ENCODE measurements around the gene PLXDC2. TPM values are rescaled to one million over a fixed set of nuclear protein-coding genes. Genes with fewer than 3 reads are reported as not detected.
"Not testable (repeated sequence)": the region's sequence is repeated elsewhere in the genome, so short reads cannot be mapped to it uniquely, and the experiment has no call there.

Gene PLXDC2
- total and polyA plus RNA-seq, 10 of the 15 experiments (the other 5 are each of a cell fraction or from before 2014, with no cell fraction given) = 0.05 to 1.8 (median 0.14) TPM; not detected in 2

- H3K9ac ChIP-seq (ENCODE audit: control insufficient read depth, insufficient read depth, low read length); FAIRE-seq; in situ Hi-C loops (cut with MboI); H3K36me3 ChIP-seq (ENCODE audit: control insufficient read depth in 2 of 2, insufficient read depth in 2 of 2, low read length in 1 of 2); H2AFZ ChIP-seq (ENCODE audit: control insufficient read depth, low read depth, low read length); ATAC-seq; H3K9me3 ChIP-seq (replicated peaks; ENCODE audit: control insufficient read depth, insufficient read depth, low read length); H3K27me3 ChIP-seq (replicated peaks in 1 of 2; ENCODE audit: control insufficient read depth in 2 of 2, insufficient read depth in 2 of 2, low read length in 1 of 2); H3K79me2 ChIP-seq (ENCODE audit: control insufficient read depth, insufficient read depth, low read length); BruUV-seq (replicated peaks); RAD21 ChIA-PET (ENCODE audit: unreplicated experiment); H4K20me1 ChIP-seq (ENCODE audit: control insufficient read depth, insufficient read depth); H3K27ac ChIP-seq (ENCODE audit: control insufficient read depth, insufficient read depth); H3K4me3 ChIP-seq; DNase-seq (ENCODE audit: low read depth, low spot score); H3K4me2 ChIP-seq (ENCODE audit: control insufficient read depth, insufficient read depth): not testable (repeated sequence)
- SMC1A ChIA-PET (ENCODE audit: uncharacterized antibody, unreplicated experiment) = interaction anchor here (0.6 to 1.7 kb wide), 3 partner anchors 41 to 110 kb away, joined by 3 to 6 read pairs (median 3); no protein-coding TSS in a partner anchor
- CTCF ChIA-PET = interaction anchor here (0.9 kb wide), 1 partner anchor 177 kb away, joined by 3 read pairs; no protein-coding TSS in a partner anchor
- intact Hi-C loops (cut with micrococcal nuclease; ENCODE audit: unreplicated experiment) = loop anchor here (2.0 to 5.0 kb wide), 2 partner anchors 55 to 100 kb away; no protein-coding TSS in a partner anchor
- POLR2A ChIA-PET = interaction anchor here (0.7 kb wide), 1 partner anchor 69 kb away, joined by 4 read pairs; no protein-coding TSS in a partner anchor
- peaks cover 10% of the 10 kb centered on the region for H3K4me1 ChIP-seq (ENCODE audit: control insufficient read depth, insufficient read depth, low read length)
- 44% methylated on average over 2 of the region's 2 CpGs for WGBS (ENCODE audit: insufficient coverage, insufficient replicate concordance, low lambda C conversion rate, missing lambda C conversion rate)
These were observed 185.8 kb downstream of the PLXDC2 start for GRCh38 chr10:20002026-20002425.

DNA sequence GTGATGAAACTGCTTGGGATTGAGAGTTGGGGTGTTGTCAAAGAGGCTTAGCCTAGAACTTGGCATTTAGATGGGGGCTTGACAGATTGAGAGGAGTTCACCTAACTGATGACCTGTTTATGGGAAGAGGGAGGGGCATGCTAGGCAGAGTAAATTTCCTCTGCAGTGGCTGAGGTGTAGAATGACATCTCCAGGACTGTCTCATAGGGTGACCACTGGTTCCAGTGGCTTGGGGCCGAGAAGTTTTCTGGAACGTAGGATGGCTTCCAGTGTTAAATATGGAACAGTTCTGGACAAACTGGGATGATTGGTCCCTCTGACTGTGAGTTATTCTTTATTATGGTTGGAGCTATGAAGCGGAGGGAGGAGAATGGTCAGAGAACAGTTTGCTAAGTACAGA lies 186.4 kb downstream of the PLXDC2 start:
- Histone ChIP-seq H3K27me3 (replicated peaks in 1 of 2; ENCODE audit: control insufficient read depth in 2 of 2, insufficient read depth in 2 of 2, low read length in 1 of 2) (no peaks in the 10 kb centered on the region), H4K20me1 (ENCODE audit: control insufficient read depth, insufficient read depth) (no peaks in the 10 kb centered on the region), H2AFZ (ENCODE audit: control insufficient read depth, low read depth, low read length) (no peak overlapping the region), H3K4me1 (ENCODE audit: control insufficient read depth, insufficient read depth, low read length) (peaks cover 10% of the 10 kb centered on the region), H3K36me3 (ENCODE audit: control insufficient read depth in 2 of 2, insufficient read depth in 2 of 2, low read length in 1 of 2) (no peaks in the 10 kb centered on the region), H3K79me2 (ENCODE audit: control insufficient read depth, insufficient read depth, low read length) (no peaks in the 10 kb centered on the region), H3K4me2 (ENCODE audit: control insufficient read depth, insufficient read depth) (no peak overlapping the region), H3K27ac (ENCODE audit: control insufficient read depth, insufficient read depth) (no peak overlapping the region), H3K4me3 (no peak overlapping the region), H3K9me3 (replicated peaks; ENCODE audit: control insufficient read depth, insufficient read depth, low read length) (no peaks in the 10 kb centered on the region), H3K9ac (ENCODE audit: control insufficient read depth, insufficient read depth, low read length) (no peak overlapping the region)
- ChIA-PET CTCF (interaction anchor here (0.9 to 1.5 kb wide), 2 partner anchors 43 to 178 kb away, joined by 3 to 5 read pairs; no protein-coding TSS in a partner anchor), RAD21 (ENCODE audit: unreplicated experiment) (no interaction called here), SMC1A (ENCODE audit: uncharacterized antibody, unreplicated experiment) (interaction anchor here (0.6 to 2.9 kb wide), 4 partner anchors 9 to 184 kb away, joined by 3 to 15 read pairs (median 7); no protein-coding TSS in a partner anchor), POLR2A (no interaction called here)
- intact Hi-C loops (cut with micrococcal nuclease; ENCODE audit: unreplicated experiment) = loop anchor here (2.0 to 5.0 kb wide), 2 partner anchors 56 to 100 kb away; no protein-coding TSS in a partner anchor
- in situ Hi-C loops (cut with MboI) = no loop called here
- DNase-seq (ENCODE audit: low read depth, low spot score) = no peak
- no peak for FAIRE-seq
- ATAC-seq = no peak
- 50% methylated on average over 3 of the region's 3 CpGs for WGBS (ENCODE audit: insufficient coverage, insufficient replicate concordance, low lambda C conversion rate, missing lambda C conversion rate)
- no TSS peak for BruUV-seq (replicated peaks)
- no peak for TF ChIP-seq MTA3 (IDR thresholded peaks at IDR 0.05; ENCODE audit: borderline replicate concordance, low read length)
- no peak for TF ChIP-seq MLLT1 (IDR thresholded peaks at IDR 0.05)
- no peak for TF ChIP-seq MEF2B (IDR thresholded peaks at IDR 0.05; ENCODE audit: partially characterized antibody, poor library complexity, severe bottlenecking)
- TF ChIP-seq HDAC2 (IDR thresholded peaks at IDR 0.05) = no peak
- no peak for TF ChIP-seq IRF4 (IDR thresholded peaks at IDR 0.05; ENCODE audit: low read depth, low read length)
- TF ChIP-seq PML (IDR thresholded peaks at IDR 0.05; ENCODE audit: low read length) = no peak
- no peak for TF ChIP-seq RFX5 (IDR thresholded peaks at IDR 0.05; ENCODE audit: low read depth, low read length)
- TF ChIP-seq HDGF (IDR thresholded peaks at IDR 0.05) = no peak
- no peak for TF ChIP-seq BACH1 (IDR thresholded peaks at IDR 0.05; ENCODE audit: borderline replicate concordance)
- no peak for TF ChIP-seq ZBED1 (IDR thresholded peaks at IDR 0.05; ENCODE audit: borderline replicate concordance)
- TF ChIP-seq RAD51 (IDR thresholded peaks at IDR 0.05) = no peak
- TF ChIP-seq, protein P1, sequence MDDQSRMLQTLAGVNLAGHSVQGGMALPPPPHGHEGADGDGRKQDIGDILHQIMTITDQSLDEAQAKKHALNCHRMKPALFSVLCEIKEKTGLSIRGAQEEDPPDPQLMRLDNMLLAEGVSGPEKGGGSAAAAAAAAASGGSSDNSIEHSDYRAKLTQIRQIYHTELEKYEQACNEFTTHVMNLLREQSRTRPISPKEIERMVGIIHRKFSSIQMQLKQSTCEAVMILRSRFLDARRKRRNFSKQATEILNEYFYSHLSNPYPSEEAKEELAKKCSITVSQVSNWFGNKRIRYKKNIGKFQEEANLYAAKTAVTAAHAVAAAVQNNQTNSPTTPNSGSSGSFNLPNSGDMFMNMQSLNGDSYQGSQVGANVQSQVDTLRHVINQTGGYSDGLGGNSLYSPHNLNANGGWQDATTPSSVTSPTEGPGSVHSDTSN (IDR thresholded peaks at IDR 0.05; ENCODE audit: insufficient replicate concordance, low read depth, low read length) = no peak
- TF ChIP-seq DPF2 (IDR thresholded peaks at IDR 0.05) = no peak
- TF ChIP-seq, protein P2, sequence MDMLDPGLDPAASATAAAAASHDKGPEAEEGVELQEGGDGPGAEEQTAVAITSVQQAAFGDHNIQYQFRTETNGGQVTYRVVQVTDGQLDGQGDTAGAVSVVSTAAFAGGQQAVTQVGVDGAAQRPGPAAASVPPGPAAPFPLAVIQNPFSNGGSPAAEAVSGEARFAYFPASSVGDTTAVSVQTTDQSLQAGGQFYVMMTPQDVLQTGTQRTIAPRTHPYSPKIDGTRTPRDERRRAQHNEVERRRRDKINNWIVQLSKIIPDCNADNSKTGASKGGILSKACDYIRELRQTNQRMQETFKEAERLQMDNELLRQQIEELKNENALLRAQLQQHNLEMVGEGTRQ (IDR thresholded peaks at IDR 0.05; ENCODE audit: borderline replicate concordance, low read depth, low read length) = no peak
